Activated B cell treated with CpG ODN at 0.5 μM for 24 hours (primary cell): Measurements from ENCODE around the gene ARHGEF25. TPM values are rescaled to one million over a fixed set of nuclear protein-coding genes. Genes with fewer than 3 reads are reported as not detected.

Experiments used
- ATAC-seq: fragments of 200-7000 bp; cut with Tn5 transposase; one replicate; pipeline ENCODE4 v1.10.0; 2021; ENCODE audit warnings: low read depth, mild to moderate bottlenecking, moderate library complexity
- CTCF ChIA-PET: fragments of 350-600 bp; sonication (Branson Sonifier 250); formaldehyde crosslinking; loops from one replicate; lab custom pipeline; 2021; ENCODE audit warnings: antibody characterized with exemption; lab: Charles Lee
- POLR2A ChIA-PET: fragments of 350-600 bp; sonication (Branson Sonifier 250); formaldehyde crosslinking; loops from one replicate; lab custom pipeline; 2021; ENCODE audit warnings: antibody characterized with exemption; lab: Charles Lee
- DNase-seq: peaks from one replicate; pipeline ENCODE4 v3.0.0; 2022
- H3K27ac Mint-ChIP-seq: one replicate; pipeline ENCODE4 v1.8.0; 2020; ENCODE audit warnings: mixed read lengths
- H3K27me3 Mint-ChIP-seq: one replicate; pipeline ENCODE4 v1.8.0; 2021; ENCODE audit warnings: mixed read lengths
- H3K36me3 Mint-ChIP-seq: one replicate; pipeline ENCODE4 v1.8.0; 2021; ENCODE audit warnings: low read depth, mixed read lengths
- H3K4me1 Mint-ChIP-seq: one replicate; pipeline ENCODE4 v1.8.0; 2021; ENCODE audit warnings: mixed read lengths
- H3K4me3 Mint-ChIP-seq: one replicate; pipeline ENCODE4 v1.8.0; 2020; ENCODE audit warnings: mild to moderate bottlenecking, mixed read lengths
- H3K9me3 Mint-ChIP-seq: one replicate; pipeline ENCODE4 v1.8.0; 2020; ENCODE audit warnings: mixed read lengths
- intact Hi-C: fragments of 100-400 bp; cut with micrococcal nuclease; formaldehyde crosslinking; loops from one replicate; pipeline ENCODE4 v1.15.1; 2024
- total RNA-seq: library from RNA; stranded (reverse); gene quantifications from 2 replicates; pipeline ENCODE4 v1.2.3, GENCODE V29; 2022
- TF ChIP-seq, protein P1 (sequence below): fragments of 200-600 bp; IDR thresholded peaks from one replicate; pipeline ENCODE4 v1.8.0; 2022; ENCODE audit warnings: antibody characterized with exemption, mild to moderate bottlenecking

ARHGEF25 gene
- total RNA-seq, 1 donor from 2014 or later, result not detected

DNA sequence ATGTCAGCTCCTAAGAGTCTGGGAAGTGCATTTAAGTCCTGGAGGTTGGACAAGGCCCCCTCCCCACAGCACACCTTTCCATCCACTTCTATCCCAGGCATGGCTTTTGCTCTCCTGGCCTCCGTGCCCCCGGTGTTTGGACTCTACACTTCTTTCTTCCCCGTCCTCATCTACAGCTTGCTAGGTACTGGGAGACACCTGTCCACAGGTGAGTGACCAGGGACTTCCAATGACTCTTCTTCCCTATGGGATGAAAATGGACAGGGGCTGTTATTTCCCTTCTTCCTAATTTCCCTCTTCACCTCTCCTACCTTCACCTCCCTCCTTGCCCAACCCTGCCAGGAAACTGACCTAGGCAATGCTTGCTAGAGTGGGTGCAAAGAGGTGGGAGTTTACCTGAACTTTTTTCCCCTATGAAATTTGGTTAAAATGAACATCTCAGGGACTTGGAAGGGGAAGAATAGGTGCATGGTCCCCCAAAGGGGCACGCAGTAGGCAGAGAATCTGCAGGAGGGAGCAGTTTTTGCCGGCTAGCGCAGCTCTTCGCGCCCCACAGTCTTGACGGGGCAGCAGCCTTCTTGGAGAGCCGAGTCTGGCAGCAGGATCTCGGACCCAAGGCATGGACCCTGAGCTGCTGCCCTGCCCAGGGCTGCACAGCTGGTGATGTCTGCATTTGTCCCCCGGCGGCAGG is 9.2 kb downstream of the ARHGEF25 start:
- TF ChIP-seq, protein P1, sequence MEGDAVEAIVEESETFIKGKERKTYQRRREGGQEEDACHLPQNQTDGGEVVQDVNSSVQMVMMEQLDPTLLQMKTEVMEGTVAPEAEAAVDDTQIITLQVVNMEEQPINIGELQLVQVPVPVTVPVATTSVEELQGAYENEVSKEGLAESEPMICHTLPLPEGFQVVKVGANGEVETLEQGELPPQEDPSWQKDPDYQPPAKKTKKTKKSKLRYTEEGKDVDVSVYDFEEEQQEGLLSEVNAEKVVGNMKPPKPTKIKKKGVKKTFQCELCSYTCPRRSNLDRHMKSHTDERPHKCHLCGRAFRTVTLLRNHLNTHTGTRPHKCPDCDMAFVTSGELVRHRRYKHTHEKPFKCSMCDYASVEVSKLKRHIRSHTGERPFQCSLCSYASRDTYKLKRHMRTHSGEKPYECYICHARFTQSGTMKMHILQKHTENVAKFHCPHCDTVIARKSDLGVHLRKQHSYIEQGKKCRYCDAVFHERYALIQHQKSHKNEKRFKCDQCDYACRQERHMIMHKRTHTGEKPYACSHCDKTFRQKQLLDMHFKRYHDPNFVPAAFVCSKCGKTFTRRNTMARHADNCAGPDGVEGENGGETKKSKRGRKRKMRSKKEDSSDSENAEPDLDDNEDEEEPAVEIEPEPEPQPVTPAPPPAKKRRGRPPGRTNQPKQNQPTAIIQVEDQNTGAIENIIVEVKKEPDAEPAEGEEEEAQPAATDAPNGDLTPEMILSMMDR, result no peak
- ATAC-seq (no peak), DNase-seq (no peak)
- Mint-ChIP-seq H3K27me3 (peaks cover 69% of the 10 kb centered on the region), H3K4me3 (peak overlapping the region; percentile 77), H3K4me1 (peaks cover 38% of the 10 kb centered on the region), H3K27ac (no peak overlapping the region), H3K36me3 (no peaks in the 10 kb centered on the region), H3K9me3 (no peaks in the 10 kb centered on the region)
- ChIA-PET CTCF (interaction anchor here (0.9 to 8.4 kb wide), 6 partner anchors 8 to 162 kb away, joined by 3 to 126 read pairs (median 5); partner anchors contain the start of genes B4GALNT1 and GLI1), POLR2A (interaction anchor here (0.6 to 2.5 kb wide), 3 partner anchors 37 to 133 kb away, joined by 3 to 14 read pairs (median 8); no protein-coding TSS in a partner anchor)
- intact Hi-C loops, result loop anchor here (10.0 kb wide), 1 partner anchor 396 kb away; the partner anchor contains the start of gene SHMT2

DNA sequence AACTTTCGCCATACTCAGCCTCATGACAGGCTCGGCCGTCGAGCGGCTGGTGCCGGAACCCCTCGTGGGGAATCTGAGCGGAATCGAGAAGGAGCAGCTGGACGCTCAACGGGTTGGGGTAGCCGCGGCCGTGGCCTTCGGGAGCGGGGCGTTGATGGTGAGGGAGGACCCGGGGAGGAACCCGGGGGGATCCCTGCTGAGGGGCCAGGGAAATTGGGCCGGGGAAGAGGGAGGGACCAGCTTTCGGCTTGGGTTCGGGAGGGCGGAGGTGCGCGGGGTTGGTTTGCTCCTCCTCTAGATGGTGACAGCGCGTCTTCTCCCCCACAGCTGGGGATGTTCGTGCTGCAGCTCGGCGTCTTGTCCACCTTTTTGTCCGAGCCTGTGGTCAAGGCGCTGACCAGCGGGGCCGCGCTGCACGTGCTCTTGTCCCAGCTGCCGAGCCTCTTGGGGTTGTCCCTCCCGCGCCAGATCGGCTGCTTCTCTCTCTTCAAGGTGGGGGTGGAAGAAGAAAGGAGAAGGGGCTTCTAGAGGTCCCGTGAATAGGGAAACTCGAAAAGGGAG is 9.8 kb downstream of the ARHGEF25 start:
- DNase-seq (peak; percentile 40), ATAC-seq (no peak)
- Mint-ChIP-seq H3K4me1 (peaks cover 35% of the 10 kb centered on the region), H3K27ac (no peak overlapping the region), H3K9me3 (no peaks in the 10 kb centered on the region), H3K4me3 (peak overlapping the region; percentile 77), H3K27me3 (peaks cover 75% of the 10 kb centered on the region), H3K36me3 (no peaks in the 10 kb centered on the region)
- POLR2A ChIA-PET, result interaction anchor here (0.6 to 2.5 kb wide), 5 partner anchors 12 to 134 kb away, joined by 3 to 14 read pairs (median 6); partner anchors contain the start of genes B4GALNT1 and DDIT3
- intact Hi-C loops, result loop anchor here (1.0 to 10.0 kb wide), 7 partner anchors 10 to 396 kb away; partner anchors contain the start of genes ARHGEF25, GLI1, MBD6 and SHMT2
- TF ChIP-seq, protein P1, result no peak
- CTCF ChIA-PET, result interaction anchor here (0.9 to 8.4 kb wide), 6 partner anchors 9 to 162 kb away, joined by 3 to 126 read pairs (median 5); partner anchors contain the start of genes B4GALNT1 and GLI1

- peak overlapping the region; percentile 77 for H3K4me3 Mint-ChIP-seq
- peaks cover 82% of the 10 kb centered on the region for H3K27me3 Mint-ChIP-seq
- CTCF ChIA-PET, result interaction anchor here (0.8 to 8.4 kb wide), 10 partner anchors 7 to 163 kb away, joined by 3 to 126 read pairs (median 6); partner anchors contain the start of genes B4GALNT1 and GLI1
- peak; percentile 75 for ATAC-seq
- H3K4me1 Mint-ChIP-seq, result peaks cover 35% of the 10 kb centered on the region
- peak; percentile 64 for DNase-seq
- no peaks in the 10 kb centered on the region for H3K36me3 Mint-ChIP-seq
- no peak overlapping the region for H3K27ac Mint-ChIP-seq
- no peaks in the 10 kb centered on the region for H3K9me3 Mint-ChIP-seq
- TF ChIP-seq, protein P1, result no peak
- intact Hi-C loops, result loop anchor here (1.0 to 10.0 kb wide), 7 partner anchors 10 to 397 kb away; partner anchors contain the start of genes ARHGEF25, GLI1, MBD6 and SHMT2
- POLR2A ChIA-PET, result interaction anchor here (0.6 to 2.5 kb wide), 4 partner anchors 11 to 122 kb away, joined by 3 to 14 read pairs (median 4); partner anchors contain the start of genes B4GALNT1 and DDIT3
These were observed 10.5 kb downstream of the ARHGEF25 start for GRCh38 chr12:57621497-57622292.

- intact Hi-C loops, result loop anchor here (10.0 kb wide), 1 partner anchor 398 kb away; the partner anchor contains the start of gene SHMT2
- H3K36me3 Mint-ChIP-seq, result no peaks in the 10 kb centered on the region
- H3K9me3 Mint-ChIP-seq, result no peaks in the 10 kb centered on the region
- no peak overlapping the region for H3K27ac Mint-ChIP-seq
- peaks cover 37% of the 10 kb centered on the region for H3K4me1 Mint-ChIP-seq
- TF ChIP-seq, protein P1, result no peak
- H3K27me3 Mint-ChIP-seq, result peaks cover 81% of the 10 kb centered on the region
- DNase-seq, result no peak
- ATAC-seq, result no peak
- peak overlapping the region; percentile 70 for H3K4me3 Mint-ChIP-seq
- ChIA-PET CTCF (interaction anchor here (0.8 to 8.4 kb wide), 5 partner anchors 8 to 40 kb away, joined by 3 to 126 read pairs (median 6); partner anchors contain the start of gene B4GALNT1), POLR2A (interaction anchor here (0.6 to 1.2 kb wide), 3 partner anchors 39 to 107 kb away, joined by 3 to 6 read pairs (median 3); partner anchors contain the start of gene DDIT3)
These were observed 11.3 kb downstream of the ARHGEF25 start for GRCh38 chr12:57622293-57623245.
